Cardiac septum (tissue), 1 donor: ENCODE data around the gene ENTPD1. TPM values are rescaled to one million over a fixed set of nuclear protein-coding genes. Genes with fewer than 3 reads are reported as not detected.
"Not testable (repeated sequence)": the region's sequence is repeated elsewhere in the genome, so short reads cannot be mapped to it uniquely, and the experiment has no call there.

ENCODE experiments used
- DNase-seq: peaks from one replicate; pipeline ENCODE4 v3.0.0-alpha.2; 2020; ENCODE audit warnings: low spot score
- intact Hi-C: fragments of 100-400 bp; cut with DNase I; formaldehyde crosslinking; loops from one replicate; pipeline ENCODE4 v1.14.0; 2022
- total RNA-seq: library from RNA; stranded (reverse); fragmentation: NEBNext Ultra II Directional; extraction: Animal tissue kit (Norgen Biotek cat#: 25700); gene quantifications from one replicate; pipeline ENCODE4 v1.2.1, GENCODE V29; 2021
- donor health status: DM: no; HTN: no; CAD: no.

The ENTPD1 gene
- total RNA-seq, 1 donor from 2014 or later = 14.7 TPM

GRCh38 chr10:95756809-95757684, 1.1 kb downstream of the ENTPD1 start:
- no peak for DNase-seq
- intact Hi-C loops = loop anchor here (5.0 to 10.0 kb wide), 2 partner anchors 35 to 58 kb away; no protein-coding TSS in a partner anchor

DNA sequence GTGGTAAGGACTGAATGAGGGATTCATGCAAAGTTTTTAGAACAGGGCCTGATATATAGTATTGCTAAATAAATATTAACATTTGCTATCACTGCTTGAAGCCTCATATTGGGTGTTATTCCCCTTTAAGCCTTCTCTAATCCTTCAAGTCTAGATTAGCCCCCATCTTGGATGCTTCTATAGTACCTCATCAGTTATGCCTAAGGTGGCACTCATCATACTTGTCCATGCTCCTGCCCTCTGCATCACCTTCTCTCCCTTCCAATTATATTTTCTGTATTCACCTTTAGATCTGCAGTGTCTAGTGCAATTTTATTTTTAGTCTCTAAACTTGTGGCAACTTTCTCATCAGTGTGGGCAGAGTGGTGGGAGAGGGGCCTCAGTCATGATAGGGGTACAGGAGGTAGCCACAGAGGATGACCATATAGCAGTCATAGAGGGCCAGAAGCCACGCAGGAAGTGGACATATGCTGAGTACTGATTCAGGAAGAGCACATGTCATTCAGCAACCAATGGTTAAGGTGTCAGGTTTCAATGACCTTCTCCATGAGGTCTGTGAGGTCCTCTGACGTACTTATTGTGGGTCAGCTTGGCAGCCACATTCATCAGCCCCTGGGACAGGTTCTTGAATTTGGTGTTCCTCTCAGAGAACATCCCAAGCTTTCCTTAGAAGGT, 2.5 kb downstream of the ENTPD1 start:
- intact Hi-C loops = loop anchor here (5.0 to 10.0 kb wide), 2 partner anchors 34 to 56 kb away; no protein-coding TSS in a partner anchor
- no peak for DNase-seq

- no peak for DNase-seq
- intact Hi-C loops = loop anchor here (5.0 to 10.0 kb wide), 2 partner anchors 33 to 55 kb away; no protein-coding TSS in a partner anchor
These were observed 3.4 kb downstream of the ENTPD1 start for GRCh38 chr10:95759233-95759826.

DNA sequence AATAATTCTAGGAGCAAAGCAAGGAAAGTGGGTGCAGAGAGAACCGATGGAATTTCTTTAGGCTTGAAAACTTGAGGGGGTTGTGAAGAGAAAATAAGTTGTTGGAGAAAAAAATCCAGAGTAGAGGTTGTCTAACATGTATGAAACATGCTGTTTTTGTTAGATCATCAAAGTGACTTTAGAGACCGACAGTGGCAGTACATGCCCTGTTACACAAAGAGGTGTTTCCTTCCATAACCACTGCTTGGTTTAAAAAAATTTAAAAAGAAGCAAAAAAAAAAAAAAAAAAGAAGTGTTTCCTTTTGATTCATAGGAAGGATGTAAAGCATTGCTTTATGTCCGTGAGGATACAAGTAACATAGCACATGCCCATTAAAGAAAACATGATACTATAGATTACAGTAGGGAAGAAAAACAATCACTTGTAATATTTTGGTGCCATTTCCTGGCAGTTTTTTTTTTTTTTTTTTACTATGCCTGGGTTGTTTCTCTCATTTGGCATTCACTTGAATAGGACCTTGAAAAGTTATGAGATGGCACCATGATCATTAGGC, 6.1 kb downstream of the ENTPD1 start:
- no peak for DNase-seq
- intact Hi-C loops = no loop called here

DNA sequence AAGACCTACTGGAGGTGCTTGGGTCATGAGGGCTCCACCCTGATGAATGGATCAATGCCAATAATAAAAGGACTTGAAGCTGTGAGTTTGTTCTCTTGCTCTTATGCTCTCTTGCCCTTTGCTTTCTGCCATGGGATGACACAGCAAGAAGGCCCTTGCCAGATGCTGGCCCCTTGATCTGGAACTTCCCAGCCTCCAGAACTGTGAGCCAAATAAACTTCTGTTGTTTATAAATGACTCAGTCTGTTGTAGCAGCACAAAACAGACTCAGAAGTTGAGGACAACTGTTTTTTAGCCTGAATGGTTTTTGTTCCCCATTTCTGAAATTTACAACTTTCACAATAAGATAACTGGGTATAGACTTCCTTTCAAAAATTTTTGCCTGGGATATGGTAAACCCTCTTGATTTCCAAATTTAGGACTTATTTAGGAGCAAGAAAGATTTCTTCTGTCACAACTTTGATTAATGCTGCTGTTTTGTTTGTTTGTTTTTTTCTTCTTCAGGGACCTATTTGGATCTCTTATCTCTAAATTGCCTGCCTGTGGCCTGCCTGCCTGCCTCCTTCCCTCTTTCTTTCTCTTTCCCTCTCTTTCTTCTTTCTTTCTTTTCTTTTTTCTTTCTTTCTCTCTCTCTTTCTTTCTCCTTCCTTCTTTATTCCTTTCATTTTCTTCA, 12.1 kb downstream of the ENTPD1 start:
- intact Hi-C loops = no loop called here

GRCh38 chr10:95770084-95770720, 14.2 kb downstream of the ENTPD1 start:
- no peak for DNase-seq
- intact Hi-C loops = no loop called here

More for the DNA sequence above, 12.1 kb downstream of the ENTPD1 start:
- no peak for DNase-seq

DNA sequence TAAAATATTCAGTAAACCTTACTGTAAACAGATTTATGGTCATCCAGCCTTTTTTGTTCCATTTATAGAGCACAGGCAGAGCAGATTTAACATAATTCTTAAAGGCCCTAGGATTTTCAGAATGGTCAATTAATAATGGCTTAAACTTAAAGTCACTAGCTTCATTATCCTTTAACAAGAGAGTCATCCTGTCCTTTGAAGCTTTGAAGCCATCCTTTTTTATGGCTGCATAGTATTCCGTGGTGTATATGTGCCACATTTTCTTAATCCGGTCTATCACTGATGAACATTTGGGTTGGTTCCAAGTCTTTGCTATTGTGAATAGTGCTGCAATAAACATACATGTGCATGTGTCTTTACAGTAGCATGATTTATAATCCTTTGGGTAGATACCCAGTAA, 17.5 kb downstream of the ENTPD1 start:
- DNase-seq, intact Hi-C loops: not testable (repeated sequence)

GRCh38 chr10:95777638-95778037, 21.7 kb downstream of the ENTPD1 start:
- DNase-seq, intact Hi-C loops: not testable (repeated sequence)

- intact Hi-C loops = no loop called here
- DNase-seq = no peak
These were observed 26.4 kb downstream of the ENTPD1 start for GRCh38 chr10:95782318-95782717.

DNA sequence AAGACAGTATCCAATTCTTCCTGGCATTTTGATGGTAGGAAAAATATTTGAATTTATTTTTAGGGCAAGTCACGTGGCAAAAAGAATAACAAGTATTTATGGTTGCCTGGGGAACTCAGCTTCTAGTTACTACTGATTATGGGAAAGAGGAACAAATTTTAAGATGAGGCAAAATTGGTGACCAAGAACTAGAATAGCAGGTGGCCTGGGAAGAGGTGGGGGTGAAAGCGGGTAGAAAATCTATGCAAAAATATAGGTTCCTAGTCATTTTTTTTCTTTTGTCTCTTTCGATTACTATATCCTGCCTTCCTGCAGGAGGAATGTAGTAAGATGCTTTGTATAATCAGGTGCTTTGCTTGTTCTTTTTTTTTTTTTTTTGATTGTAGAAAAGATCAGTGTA, 27.8 kb downstream of the ENTPD1 start:
- intact Hi-C loops = no loop called here
- no peak for DNase-seq

DNA sequence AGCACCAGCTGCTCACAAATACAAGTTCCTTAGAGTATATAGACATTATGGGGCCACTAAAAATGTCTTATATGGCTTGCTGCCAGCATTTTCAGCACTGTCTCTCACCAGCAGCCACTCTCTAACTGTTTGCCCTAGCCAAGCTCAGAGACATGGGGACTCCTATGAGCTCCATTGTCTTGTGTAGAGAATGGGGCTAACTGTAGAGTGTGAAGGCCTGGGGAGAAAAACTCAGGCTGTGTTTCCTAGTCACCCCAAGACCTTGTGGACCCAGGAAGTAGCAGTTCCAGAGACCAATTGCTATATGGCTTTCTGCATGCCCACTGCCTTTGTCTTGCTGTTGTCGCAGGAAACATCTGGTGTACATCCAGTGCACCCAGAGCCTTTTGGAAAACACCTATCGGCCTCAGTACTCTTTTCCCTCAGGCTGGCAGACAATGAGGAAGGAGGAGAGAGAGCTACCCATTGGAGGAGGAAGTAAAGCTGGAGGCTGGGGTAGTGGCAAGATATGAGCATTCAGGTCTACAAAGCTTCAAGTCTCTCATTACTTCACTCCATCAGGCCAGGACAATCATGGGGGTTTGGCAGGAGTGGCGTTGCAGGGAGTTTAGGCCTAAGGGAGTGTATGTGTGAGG, 28.4 kb downstream of the ENTPD1 start:
- DNase-seq = no peak
- intact Hi-C loops = no loop called here

DNA sequence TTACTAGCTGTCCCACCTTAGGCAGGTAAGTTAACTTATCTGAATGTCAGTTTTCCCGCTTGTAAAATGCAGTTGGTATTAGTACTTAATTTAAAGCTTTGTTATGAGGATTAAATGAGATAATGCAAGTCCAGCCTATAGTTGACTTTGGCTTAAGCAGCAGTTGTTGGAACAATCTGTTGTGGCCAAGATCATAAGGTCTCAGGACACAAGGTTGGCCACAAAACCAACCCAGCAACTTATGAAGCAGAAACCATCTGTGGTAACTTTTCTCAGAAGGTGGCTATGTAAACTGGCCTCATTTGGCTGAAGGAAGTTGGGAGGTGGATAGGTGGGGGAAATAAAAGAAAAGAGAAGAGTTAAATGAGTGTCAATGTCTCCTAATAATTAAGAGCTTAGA, 29.4 kb downstream of the ENTPD1 start:
- intact Hi-C loops = no loop called here
- no peak for DNase-seq

GRCh38 chr10:95785942-95786669, 30.1 kb downstream of the ENTPD1 start:
- intact Hi-C loops = no loop called here
- DNase-seq = no peak

- no peak for DNase-seq
- intact Hi-C loops = no loop called here
These were observed 31.5 kb downstream of the ENTPD1 start for GRCh38 chr10:95787447-95787846.

GRCh38 chr10:95788830-95789229, 32.9 kb downstream of the ENTPD1 start:
- no peak for DNase-seq
- intact Hi-C loops = no loop called here

GRCh38 chr10:95789902-95790301, 33.9 kb downstream of the ENTPD1 start:
- intact Hi-C loops = loop anchor here (5.0 kb wide), 2 partner anchors 33 to 48 kb away; partner anchors contain the start of gene ENTPD1
- DNase-seq = no peak

DNA sequence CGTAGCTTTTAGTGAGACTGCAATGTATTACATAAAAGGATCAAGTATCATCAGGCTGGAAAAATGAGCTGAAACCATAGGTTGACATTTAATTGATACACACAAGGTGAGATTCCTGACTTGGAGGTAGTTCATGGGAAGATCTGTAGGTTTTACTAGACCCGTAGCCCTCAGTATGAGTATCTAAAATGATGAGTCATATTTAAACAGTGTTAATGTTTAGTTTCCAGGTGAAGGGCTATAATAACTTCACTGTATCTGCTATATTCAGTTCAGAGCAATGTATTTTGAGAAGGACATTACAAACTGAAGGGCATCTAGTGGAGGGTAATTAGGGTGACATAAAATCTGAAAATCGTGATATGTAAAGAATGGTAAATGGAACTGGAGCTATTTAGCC, 35.0 kb downstream of the ENTPD1 start:
- DNase-seq = no peak
- intact Hi-C loops = loop anchor here (5.0 kb wide), 2 partner anchors 34 to 49 kb away; partner anchors contain the start of gene ENTPD1
